Adrenal gland (tissue), 12 donors: ENCODE results near the gene NOL4L. TPM values are rescaled to one million over a fixed set of nuclear protein-coding genes. Genes with fewer than 3 reads are reported as not detected.
A peak's percentile ranks its signal among the peaks of the same experiment; 100 is the strongest.

Experiments used
- DNase-seq, 7 donors: peaks; one replicate each; pipeline ENCODE4 v3.0.0-alpha.2; 2019 to 2020
- H3K27ac ChIP-seq, 5 donors: fragments of 200-600 bp; sonication (generic) in 4 of 5; 1 replicate in 3 of 5; 2 replicates in 2 of 5; pipeline versions ENCODE4 v1.5.1 to v1.8.0; 2016 to 2020; ENCODE audit warnings: mild to moderate bottlenecking in 1 of 5
- H3K27me3 ChIP-seq: fragments of 200-600 bp; 2 replicates; pipeline ENCODE4 v1.8.0; 2021
- H3K36me3 ChIP-seq, 2 donors: fragments of 200-600 bp; replicated peaks in 1 of 2; 1 replicate in 1 of 2; 2 replicates in 1 of 2; pipeline versions ENCODE4 v1.5.1 to v1.8.0; 2018 to 2022
- H3K4me1 ChIP-seq, 2 donors: fragments of 200-600 bp; replicated peaks in 1 of 2; 1 replicate in 1 of 2; 2 replicates in 1 of 2; pipeline versions ENCODE4 v1.5.1 to v1.8.0; 2018 to 2021
- H3K4me3 ChIP-seq, 4 donors: fragments of 200-600 bp; sonication (generic) in 3 of 4; one replicate each; pipeline ENCODE4 v1.5.1; 2016 to 2018
- H3K9me3 ChIP-seq, 3 donors: fragments of 200-600 bp; sonication (generic) in 1 of 3; replicated peaks in 1 of 3; 1 replicate in 2 of 3; 2 replicates in 1 of 3; pipeline versions ENCODE4 v1.5.1 to v1.8.0; 2016 to 2021
- CTCF ChIP-seq, 6 experiments: fragments of 450-650 bp in 4 of 6; fragments of 200-600 bp in 2 of 6; sonication (generic) in 1 of 6; IDR thresholded peaks; 1 replicate in 5 of 6; 2 replicates in 1 of 6; pipeline versions ENCODE4 v1.5.1 to v1.8.0; 2016 to 2021; ENCODE audit warnings: antibody characterized with exemption in 6 of 6, mild to moderate bottlenecking in 2 of 6, moderate library complexity in 1 of 6
- POLR2A ChIP-seq, 2 donors: fragments of 450-650 bp; IDR thresholded peaks; one replicate each; pipeline ENCODE4 v1.6.1; 2017; ENCODE audit warnings: antibody characterized with exemption in 2 of 2, mild to moderate bottlenecking in 2 of 2, moderate library complexity in 1 of 2
- WGBS, 4 donors: extraction: QIAGEN DNeasy Blood & Tissue Kit in 2 of 4; methylation state at CpG; one replicate each; pipeline versions ENCODE4 v1.1.5 to v1.1.7; 2013 to 2017; 5-methylcytosine and 5-hydroxymethylcytosine counted together
- intact Hi-C, 2 donors: fragments of 100-400 bp; cut with DNase I; formaldehyde crosslinking; loops; one replicate each; pipeline versions ENCODE4 v1.14.1 to v1.15.0; 2022 to 2023
- polyA plus RNA-seq, 3 donors: library from polyadenylated mRNA; stranded (reverse); fragments of 200-250 nt in 2 of 3; fragments of 350-450 nt in 1 of 3; fragmentation: Illumina TruSeq in 1 of 3; extraction: RNeasy Lipid Tissue Mini Kit (QIAGEN cat#74804) in 1 of 3; gene quantifications; one replicate each; pipeline ENCODE4 v1.2.3, GENCODE V29; 2013 to 2014
- total RNA-seq, 9 donors: library from RNA; depleted of rRNA in 4 of 9; stranded (reverse); fragments of >200 nt in 4 of 9; fragments of 120-200 nt in 1 of 9; fragmentation: NEBNext Ultra II Directional in 1 of 9; extraction: Animal tissue kit (Norgen Biotek cat#: 25700) in 1 of 9; gene quantifications; one replicate each; pipeline versions ENCODE4 v1.1.0 to v1.2.4, GENCODE V29; 2013 to 2023
- donor health status: healthy with polysubstance abuse.
- donor health status: Bipolar disorder and iron deficiency.
- donor health status: DM: yes; HTN: yes; CAD: no.
- donor health status: DM: no; HTN: no; CAD: no.
- donor health status: DM: no; HTN: no; CAD: no.
- donor health status: DM: yes; HTN: yes; CAD: no.

Gene NOL4L
- total and polyA plus RNA-seq, 12 donors = 6.4 to 30.4 (median 15.7) TPM

GRCh38 chr20:32522526-32522775 is 62.7 kb downstream of the NOL4L start:
- H3K4me3 ChIP-seq = no peak overlapping the region
- no peaks in the 10 kb centered on the region for H3K36me3 ChIP-seq
- H3K27me3 ChIP-seq = no peaks in the 10 kb centered on the region
- H3K9me3 ChIP-seq = no peaks in the 10 kb centered on the region
- H3K4me1 ChIP-seq = peaks cover 9 to 45% of the 10 kb centered on the region in 2 donors
- no peak overlapping the region for H3K27ac ChIP-seq
- no peak for TF ChIP-seq POLR2A (IDR thresholded peaks at IDR 0.05)
- no peak for TF ChIP-seq CTCF (IDR thresholded peaks at IDR 0.05)
- WGBS, 4 donors = 70 to 80% (median 73%) methylated on average over 1 to 3 of the region's 3 CpGs; no CpG with 5 or more reads in 1 of the 4 donors
- intact Hi-C loops = loop anchor here in 1 of 2 donors (10.0 kb wide), 1 partner anchor 252 kb away; no protein-coding TSS in a partner anchor
- DNase-seq = no peak

GRCh38 chr20:32521780-32522525 is 63.2 kb downstream of the NOL4L start:
- Histone ChIP-seq H3K27me3 (no peaks in the 10 kb centered on the region), H3K4me1 (peaks cover 9 to 45% of the 10 kb centered on the region in 2 donors), H3K4me3 (no peak overlapping the region), H3K9me3 (no peaks in the 10 kb centered on the region), H3K36me3 (no peaks in the 10 kb centered on the region), H3K27ac (no peak overlapping the region)
- peak; percentile 56 to 87 (median 76) for DNase-seq
- intact Hi-C loops = loop anchor here (2.0 to 10.0 kb wide), 2 partner anchors 131 to 253 kb away; no protein-coding TSS in a partner anchor
- no peak for TF ChIP-seq POLR2A (IDR thresholded peaks at IDR 0.05)
- peak; percentile 74 to 93 (median 88) for TF ChIP-seq CTCF (IDR thresholded peaks at IDR 0.05)
- 8 to 17% (median 14%) methylated on average over 3 to 15 of the region's 15 CpGs for WGBS, 4 donors

GRCh38 chr20:32520927-32521203 is 64.3 kb downstream of the NOL4L start:
- Histone ChIP-seq H3K27me3 (no peaks in the 10 kb centered on the region), H3K4me3 (no peak overlapping the region), H3K36me3 (no peaks in the 10 kb centered on the region), H3K27ac (no peak overlapping the region), H3K4me1 (peaks cover 9 to 45% of the 10 kb centered on the region in 2 donors), H3K9me3 (no peaks in the 10 kb centered on the region)
- WGBS, 4 donors = 59 to 95% (median 81%) methylated on average over 3 of the region's 3 CpGs
- intact Hi-C loops = loop anchor here (2.0 to 10.0 kb wide), 2 partner anchors 132 to 254 kb away; no protein-coding TSS in a partner anchor
- no peak for DNase-seq
- TF ChIP-seq POLR2A (IDR thresholded peaks at IDR 0.05) (no peak), CTCF (IDR thresholded peaks at IDR 0.05) (no peak)

GRCh38 chr20:32519381-32519730 is 65.8 kb downstream of the NOL4L start:
- intact Hi-C loops = no loop called here
- no peak for DNase-seq
- no peak for TF ChIP-seq CTCF (IDR thresholded peaks at IDR 0.05)
- no peak for TF ChIP-seq POLR2A (IDR thresholded peaks at IDR 0.05)
- no peaks in the 10 kb centered on the region for H3K9me3 ChIP-seq
- no peaks in the 10 kb centered on the region for H3K36me3 ChIP-seq
- H3K27me3 ChIP-seq = no peaks in the 10 kb centered on the region
- no peak overlapping the region for H3K4me3 ChIP-seq
- H3K27ac ChIP-seq = peak overlapping the region in 1 of 5 donors; percentile 59
- H3K4me1 ChIP-seq = peaks cover under 1 to 33% of the 10 kb centered on the region in 2 donors
- 91 to 95% (median 92%) methylated on average over 11 of the region's 11 CpGs for WGBS, 4 donors
